Activated naive CD8-positive, alpha-beta T cell treated with anti-CD3 and anti-CD28 coated beads, Interleukin-2, amount 10 ng/mL, durations not matched to agents 7 days and 5 days (primary cell): ENCODE measurements around the gene IL21. TPM values are rescaled to one million over a fixed set of nuclear protein-coding genes. Genes with fewer than 3 reads are reported as not detected.

ENCODE experiments used
- ATAC-seq: fragments of 150-1000 bp; cut with Tn5 transposase; one replicate; pipeline ENCODE4 v1.10.0; 2021; ENCODE audit warnings: low read depth, moderate library complexity
- POLR2A ChIA-PET: fragments of 350-600 bp; sonication (Branson Sonifier 250); formaldehyde crosslinking; loops from one replicate; lab custom pipeline; 2021; ENCODE audit warnings: antibody characterized with exemption; lab: Charles Lee
- DNase-seq: peaks from one replicate; pipeline ENCODE4 v3.0.0; 2021
- H3K27ac Mint-ChIP-seq: one replicate; pipeline ENCODE4 v1.8.0; 2022; ENCODE audit warnings: mild to moderate bottlenecking, mixed read lengths
- H3K27me3 Mint-ChIP-seq: one replicate; pipeline ENCODE4 v1.8.0; 2022; ENCODE audit warnings: mild to moderate bottlenecking, moderate library complexity, mixed read lengths
- H3K36me3 Mint-ChIP-seq: one replicate; pipeline ENCODE4 v1.8.0; 2021; ENCODE audit warnings: mild to moderate bottlenecking, mixed read lengths
- H3K4me1 Mint-ChIP-seq: one replicate; pipeline ENCODE4 v1.8.0; 2021; ENCODE audit warnings: mixed read lengths
- H3K4me3 Mint-ChIP-seq: one replicate; pipeline ENCODE4 v1.8.0; 2022; ENCODE audit warnings: mild to moderate bottlenecking, moderate library complexity, mixed read lengths
- H3K9me3 Mint-ChIP-seq: one replicate; pipeline ENCODE4 v1.8.0; 2021; ENCODE audit warnings: mixed read lengths
- total RNA-seq, 2 experiments: library from RNA; stranded (reverse); gene quantifications; one replicate each; pipeline ENCODE4 v1.2.3, GENCODE V29; 2021

Gene IL21
- total RNA-seq, result not detected

DNA sequence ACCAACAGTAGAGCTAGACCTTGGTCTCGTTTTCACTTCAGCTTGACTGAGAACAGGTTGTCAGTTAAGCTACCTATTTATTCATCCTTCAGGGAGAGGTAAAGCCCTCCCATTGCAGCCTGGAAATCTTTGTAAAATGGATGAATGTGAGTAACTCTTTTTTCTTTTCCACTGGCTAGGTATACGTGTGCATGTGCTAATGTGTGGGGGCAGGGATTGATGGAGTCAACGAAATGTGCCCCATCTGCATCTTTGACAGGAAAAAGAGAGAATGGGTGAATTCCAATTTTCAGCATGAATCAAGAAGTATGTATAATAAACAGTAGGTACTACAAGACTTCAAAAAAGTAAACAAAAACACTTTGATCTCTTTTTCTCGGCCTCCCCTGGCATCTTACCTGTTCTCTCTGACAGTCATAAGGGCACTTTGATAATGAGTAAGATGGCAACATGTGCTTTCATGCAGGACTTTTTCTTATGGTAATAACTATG is at the start of gene IL21:
TSS of gene IL21 (minus strand) at position 51 of the 492 bp plus-strand sequence. CDS start 55 bp downstream, outside the sequence.
- Mint-ChIP-seq H3K9me3 (no peaks in the 10 kb centered on the region), H3K27ac (no peak within 1 kb of the TSS), H3K4me3 (no peak within 1 kb of the TSS), H3K36me3 (no peaks in the 10 kb centered on the region), H3K27me3 (peaks cover 8% of the 10 kb centered on the region), H3K4me1 (peaks cover 6% of the 10 kb centered on the region)
- POLR2A ChIA-PET, result no interaction called here
- ATAC-seq (no peak), DNase-seq (no peak)

DNA sequence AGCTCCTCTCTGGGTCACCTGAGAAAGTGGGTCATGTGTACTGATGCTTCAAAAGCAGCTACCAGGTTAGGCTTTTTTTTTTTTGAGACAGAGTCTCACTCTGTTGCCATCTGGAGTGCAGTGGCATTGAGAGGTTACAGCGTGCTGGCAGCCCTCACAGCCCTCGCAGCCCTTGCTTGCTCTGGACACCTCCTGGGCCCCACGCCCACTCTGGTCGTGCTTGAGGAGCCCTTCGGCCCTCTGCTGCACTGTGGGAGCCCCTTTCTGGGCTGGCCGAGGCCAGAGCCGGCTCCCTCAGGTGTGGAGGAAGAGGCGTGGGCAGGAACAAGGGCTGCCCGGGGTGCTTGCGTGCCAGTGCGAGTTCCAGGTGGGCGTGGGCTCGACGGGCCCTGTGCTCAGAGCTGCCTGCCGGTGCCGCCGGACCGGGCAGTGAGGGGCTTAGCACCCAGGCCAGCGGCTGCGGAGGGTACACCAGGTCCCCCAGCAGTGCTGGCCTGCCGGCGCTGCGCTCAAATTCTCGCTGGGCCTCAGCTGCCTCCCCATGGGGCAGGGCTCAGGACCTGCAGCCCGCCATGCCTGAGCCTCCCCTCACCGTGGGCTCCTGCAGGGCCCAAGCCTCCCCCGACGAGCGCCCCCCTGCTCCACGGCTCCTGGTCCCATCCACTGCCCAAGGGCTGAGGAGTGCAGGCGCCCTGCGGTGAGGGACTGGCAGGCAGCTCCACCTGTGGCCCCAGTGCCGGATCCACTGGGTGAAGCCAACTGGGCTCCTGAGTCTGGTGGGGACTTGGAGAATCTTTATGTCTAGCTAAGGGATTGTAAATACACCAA is 49.3 kb upstream of the IL21 start:
- Mint-ChIP-seq H3K9me3 (no peaks in the 10 kb centered on the region), H3K27me3 (no peaks in the 10 kb centered on the region), H3K4me1 (peaks cover 25% of the 10 kb centered on the region), H3K36me3 (peaks cover 2% of the 10 kb centered on the region), H3K4me3 (no peak overlapping the region), H3K27ac (no peak overlapping the region)
- DNase-seq (no peak), ATAC-seq (no peak)
- POLR2A ChIA-PET, result no interaction called here

DNA sequence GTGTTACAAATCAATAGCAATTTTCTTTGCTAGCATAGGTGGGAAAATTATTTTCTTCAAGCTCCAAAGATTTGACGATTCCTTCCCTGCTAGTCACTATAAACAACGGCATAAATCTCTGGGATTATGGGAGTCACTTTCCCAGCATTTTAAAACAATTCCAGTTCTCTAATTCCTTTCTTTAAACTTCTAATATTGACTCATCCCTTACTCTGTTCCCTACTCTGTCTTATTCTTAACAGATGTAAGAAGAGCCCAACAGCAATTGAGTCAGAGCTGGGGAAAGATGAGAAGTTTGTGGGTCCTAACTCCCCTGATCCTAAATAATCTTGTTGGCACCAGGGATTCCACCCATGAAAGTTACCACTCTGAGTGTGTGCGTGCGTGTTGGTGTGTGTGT is 47.4 kb upstream of the IL21 start:
- no peak overlapping the region for H3K27ac Mint-ChIP-seq

DNA sequence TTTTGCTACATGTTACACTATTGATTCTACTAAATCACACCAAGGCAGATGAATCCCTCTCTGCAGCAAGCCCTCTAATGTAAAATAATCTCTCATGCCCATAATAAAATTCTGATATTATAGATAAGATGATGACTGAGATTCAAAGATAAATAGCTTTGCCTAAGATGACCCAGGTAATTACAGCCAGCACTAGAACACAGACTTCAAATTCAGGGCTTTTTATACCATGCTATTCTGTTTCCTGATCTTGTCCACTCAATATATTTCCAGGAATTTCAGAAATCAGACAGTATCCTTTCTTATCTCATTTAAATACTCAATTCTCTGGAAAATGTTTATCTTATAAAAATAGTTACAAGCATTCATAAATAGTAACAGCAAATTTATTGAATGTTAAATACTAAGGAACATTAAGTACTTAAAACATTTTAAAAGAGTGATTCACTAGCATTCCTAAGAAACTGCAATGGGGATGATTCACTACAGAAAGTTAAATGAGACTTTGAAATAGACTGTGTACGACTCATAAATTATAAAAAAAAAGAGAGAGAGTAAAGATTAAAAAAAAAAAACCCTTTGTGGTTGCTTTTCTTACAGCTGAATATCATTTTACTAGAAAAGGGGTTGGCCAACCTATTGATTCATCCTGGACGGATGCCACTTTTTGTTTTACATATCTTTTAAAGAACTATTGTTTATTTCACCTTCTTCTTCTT is 45.8 kb upstream of the IL21 start:
- H3K27me3 Mint-ChIP-seq, result no peaks in the 10 kb centered on the region
- no peak overlapping the region for H3K27ac Mint-ChIP-seq
- H3K9me3 Mint-ChIP-seq, result no peaks in the 10 kb centered on the region
- ATAC-seq (peak; percentile 80), DNase-seq (no peak)
- H3K4me3 Mint-ChIP-seq, result no peak overlapping the region
- POLR2A ChIA-PET, result no interaction called here
- H3K4me1 Mint-ChIP-seq, result peaks cover 18% of the 10 kb centered on the region
- peaks cover 3% of the 10 kb centered on the region for H3K36me3 Mint-ChIP-seq

More for the DNA sequence above, 47.4 kb upstream of the IL21 start:
- no peak overlapping the region for H3K4me3 Mint-ChIP-seq
- H3K36me3 Mint-ChIP-seq, result peaks cover 5% of the 10 kb centered on the region
- DNase-seq (no peak), ATAC-seq (no peak)
- peaks cover 22% of the 10 kb centered on the region for H3K4me1 Mint-ChIP-seq
- POLR2A ChIA-PET, result no interaction called here
- H3K9me3 Mint-ChIP-seq, result no peaks in the 10 kb centered on the region
- H3K27me3 Mint-ChIP-seq, result no peaks in the 10 kb centered on the region

DNA sequence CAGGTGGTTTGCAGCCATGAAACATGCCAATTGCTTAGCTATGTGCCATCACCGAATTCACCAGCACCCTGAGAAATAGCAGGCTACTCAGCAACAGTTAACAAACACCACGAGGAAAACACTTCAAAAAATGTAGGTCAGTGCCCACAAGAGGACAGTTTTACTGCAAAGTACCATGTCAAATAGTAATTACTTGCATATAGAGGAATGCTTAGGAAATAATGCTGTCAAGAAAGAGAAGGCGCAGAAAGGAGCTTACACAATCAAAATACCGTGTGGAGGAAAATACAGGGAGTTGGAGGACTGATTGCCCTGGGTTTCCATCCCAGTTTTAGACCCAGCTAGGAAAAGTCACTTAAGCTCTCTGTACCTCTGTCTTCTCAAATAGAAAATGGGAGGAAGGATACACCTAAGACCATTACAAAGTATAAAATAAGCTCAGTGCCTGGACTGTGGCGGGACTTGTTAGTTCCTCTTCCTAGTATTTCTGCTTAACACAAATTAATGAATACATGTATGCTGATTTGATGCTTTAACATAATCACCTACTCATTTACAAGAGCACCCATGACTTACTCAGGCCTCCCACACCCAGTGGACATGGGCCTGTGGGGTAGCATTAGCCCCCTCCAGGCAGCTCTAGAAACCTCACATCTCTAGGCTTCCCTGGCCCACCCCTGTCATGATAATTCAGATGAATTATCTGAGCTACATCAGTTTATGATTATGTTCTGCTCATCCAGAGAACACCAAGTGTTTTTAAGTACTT is 44.5 kb upstream of the IL21 start:
- Mint-ChIP-seq H3K4me3 (no peak overlapping the region), H3K36me3 (peaks cover 3% of the 10 kb centered on the region), H3K27ac (no peak overlapping the region), H3K27me3 (no peaks in the 10 kb centered on the region), H3K9me3 (no peaks in the 10 kb centered on the region), H3K4me1 (peaks cover 18% of the 10 kb centered on the region)
- no peak for ATAC-seq
- POLR2A ChIA-PET, result no interaction called here
- DNase-seq, result no peak

DNA sequence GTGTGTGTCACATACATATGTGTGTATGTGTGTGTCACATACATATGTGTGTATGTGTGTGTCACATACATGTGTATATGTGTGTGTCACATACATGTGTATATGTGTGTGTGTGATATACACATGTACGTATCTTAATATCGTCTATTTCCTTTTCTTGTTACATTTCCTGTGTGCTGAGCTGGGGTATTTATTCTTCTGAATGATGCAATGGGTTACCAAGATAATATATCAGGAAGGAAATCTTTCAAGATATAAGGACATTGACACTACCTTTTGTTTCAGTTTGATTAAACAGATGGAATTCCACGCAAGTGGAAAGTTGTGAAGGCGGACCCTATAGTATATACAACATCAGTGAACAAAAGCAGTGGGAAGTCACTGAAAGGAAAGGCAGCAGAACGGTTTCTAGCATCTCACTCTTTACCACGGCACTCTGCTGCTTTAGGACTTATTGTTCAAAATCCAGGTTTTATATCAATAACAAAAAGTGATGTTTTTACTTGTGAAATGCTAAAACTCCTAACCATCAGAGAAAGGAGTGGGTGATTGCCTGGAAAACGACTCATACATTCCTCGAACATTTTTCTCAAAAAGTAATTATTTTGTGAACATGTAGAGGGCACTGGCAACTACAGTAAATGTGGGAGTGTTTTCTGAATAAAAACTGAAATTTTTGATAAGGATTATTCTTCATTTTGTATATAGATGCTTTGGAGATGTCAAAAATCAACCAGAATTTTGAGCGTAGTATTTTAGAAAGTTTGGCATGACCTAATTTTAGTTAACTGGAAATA is 43.1 kb upstream of the IL21 start:
- no peak for DNase-seq
- H3K27me3 Mint-ChIP-seq, result no peaks in the 10 kb centered on the region
- H3K4me3 Mint-ChIP-seq, result no peak overlapping the region
- ATAC-seq, result no peak
- H3K27ac Mint-ChIP-seq, result no peak overlapping the region
- H3K36me3 Mint-ChIP-seq, result peaks cover 4% of the 10 kb centered on the region
- peaks cover 19% of the 10 kb centered on the region for H3K4me1 Mint-ChIP-seq
- no peaks in the 10 kb centered on the region for H3K9me3 Mint-ChIP-seq
- POLR2A ChIA-PET, result interaction anchor here (0.5 kb wide), 1 partner anchor 216 kb away, joined by 4 read pairs; no protein-coding TSS in a partner anchor

DNA sequence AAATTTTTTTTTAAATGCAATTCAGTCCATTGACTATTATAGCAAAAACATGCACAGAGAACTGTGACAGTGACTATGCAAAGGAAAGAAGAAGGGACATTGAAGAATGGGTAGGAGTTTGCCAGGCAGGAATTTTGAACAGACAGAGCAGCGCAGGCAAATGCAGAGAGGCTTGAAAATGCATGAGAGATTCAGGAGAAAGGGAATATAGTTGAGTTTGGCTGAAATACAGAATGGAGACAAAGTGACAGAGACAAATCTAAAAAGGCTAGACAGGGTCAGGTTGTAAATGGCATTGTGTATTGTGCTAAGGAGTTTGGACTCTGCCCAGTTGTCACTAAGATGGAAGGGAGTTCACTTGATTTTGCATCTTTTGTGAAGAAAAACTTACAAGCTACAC is 42.4 kb upstream of the IL21 start:
- H3K4me3 Mint-ChIP-seq, result no peak overlapping the region
- H3K9me3 Mint-ChIP-seq, result peaks cover under 1% of the 10 kb centered on the region
- no peak overlapping the region for H3K27ac Mint-ChIP-seq
- no peaks in the 10 kb centered on the region for H3K27me3 Mint-ChIP-seq
- DNase-seq, result no peak
- H3K36me3 Mint-ChIP-seq, result peaks cover 7% of the 10 kb centered on the region
- POLR2A ChIA-PET, result interaction anchor here (0.5 kb wide), 1 partner anchor 215 kb away, joined by 4 read pairs; no protein-coding TSS in a partner anchor
- no peak for ATAC-seq
- peaks cover 21% of the 10 kb centered on the region for H3K4me1 Mint-ChIP-seq

DNA sequence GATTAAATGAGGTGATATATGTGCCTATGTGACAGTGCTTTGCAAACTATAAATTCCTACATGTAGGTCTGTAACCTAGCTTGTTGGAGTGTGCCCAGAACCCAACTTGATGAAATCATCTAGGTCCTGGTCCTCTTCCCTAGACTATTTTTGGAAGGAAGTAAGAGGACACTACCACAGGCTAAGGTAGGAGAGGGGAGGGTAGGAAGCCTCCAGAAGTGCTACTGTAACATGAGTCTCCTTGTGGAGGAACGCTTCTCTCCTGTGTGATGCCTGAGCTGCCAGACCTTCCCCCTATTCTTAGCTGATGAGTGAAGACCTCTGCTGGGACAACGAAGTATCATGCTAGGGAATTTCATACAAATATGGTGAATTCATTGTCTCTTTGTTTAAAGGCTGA is 41.8 kb upstream of the IL21 start:
- peaks cover 9% of the 10 kb centered on the region for H3K36me3 Mint-ChIP-seq
- H3K4me3 Mint-ChIP-seq, result no peak overlapping the region
- ATAC-seq (no peak), DNase-seq (no peak)
- peaks cover 21% of the 10 kb centered on the region for H3K4me1 Mint-ChIP-seq
- no peaks in the 10 kb centered on the region for H3K27me3 Mint-ChIP-seq
- POLR2A ChIA-PET, result no interaction called here
- H3K27ac Mint-ChIP-seq, result no peak overlapping the region
- peaks cover 3% of the 10 kb centered on the region for H3K9me3 Mint-ChIP-seq

DNA sequence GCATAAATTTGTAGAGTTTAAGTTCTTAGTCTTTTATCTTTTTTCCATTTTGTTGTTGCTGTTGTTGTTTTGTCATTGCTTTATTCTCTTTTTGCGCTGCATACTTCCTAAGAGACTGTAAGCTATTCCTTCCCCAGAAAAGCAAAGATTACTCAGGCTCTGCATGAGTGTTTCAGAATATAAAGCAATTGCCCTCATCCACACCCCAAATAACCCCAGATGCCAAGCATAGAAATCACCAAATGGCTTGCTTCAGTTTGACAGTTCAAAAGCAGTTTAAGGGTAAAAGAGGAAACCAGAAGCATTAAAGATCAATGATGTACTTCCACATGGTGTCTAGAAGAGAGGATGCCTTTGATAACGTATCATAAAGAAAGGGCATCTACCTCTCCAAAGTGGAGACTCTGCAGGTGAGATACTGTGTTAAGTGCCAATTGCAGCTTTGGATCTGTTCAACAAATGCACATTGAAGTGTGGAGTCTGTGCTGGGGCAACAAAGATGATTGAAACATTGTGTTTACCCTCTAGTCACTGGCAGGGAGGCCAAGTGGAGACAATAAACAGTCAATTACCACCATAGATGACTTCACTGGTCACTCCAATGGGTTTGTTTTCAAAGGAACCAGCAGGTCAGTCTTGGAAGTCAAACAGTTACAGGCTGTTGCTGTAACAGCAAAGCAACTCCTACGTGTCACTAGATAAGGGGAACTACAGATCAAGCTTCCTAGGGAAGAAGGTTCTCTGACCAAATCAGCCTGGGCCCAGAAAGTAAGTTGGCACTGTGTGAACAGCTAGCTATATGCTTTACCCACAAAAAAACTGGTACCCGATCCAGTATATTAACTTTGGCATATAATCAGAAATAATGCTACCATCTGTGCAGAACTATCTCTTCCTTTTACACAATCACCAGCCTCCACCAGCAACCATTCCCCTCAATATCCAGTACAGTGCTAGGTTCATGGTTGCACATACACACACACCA is 40.6 kb upstream of the IL21 start:
- Mint-ChIP-seq H3K4me3 (no peak overlapping the region), H3K36me3 (peaks cover 12% of the 10 kb centered on the region), H3K9me3 (peaks cover 6% of the 10 kb centered on the region), H3K27ac (no peak overlapping the region), H3K27me3 (no peaks in the 10 kb centered on the region), H3K4me1 (peaks cover 13% of the 10 kb centered on the region)
- no peak for DNase-seq
- POLR2A ChIA-PET, result no interaction called here
- no peak for ATAC-seq

DNA sequence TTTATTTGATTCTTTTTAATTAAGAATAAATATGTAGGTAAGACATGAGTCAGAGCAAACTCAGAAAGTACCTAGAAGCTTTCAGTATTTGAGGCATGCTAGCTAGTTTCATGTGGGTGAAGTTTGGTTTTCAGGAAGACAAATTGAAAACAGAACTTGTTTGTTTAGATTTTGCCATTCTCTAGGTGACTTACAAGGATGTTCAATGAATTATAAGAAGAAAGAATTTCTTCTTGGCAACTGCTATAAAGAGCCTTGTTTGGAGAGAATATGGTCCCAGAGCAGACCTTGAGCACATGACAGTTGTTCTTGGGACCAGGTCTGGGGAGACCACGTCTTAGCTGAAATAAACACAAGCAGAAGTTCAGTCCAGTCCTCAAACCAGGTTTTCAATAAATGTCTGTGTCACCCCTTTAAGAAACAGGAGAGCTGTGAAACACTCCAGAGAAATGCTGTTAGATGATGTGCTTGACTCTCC is 38.0 kb upstream of the IL21 start:
- no peak for DNase-seq
- Mint-ChIP-seq H3K4me1 (peaks cover 6% of the 10 kb centered on the region), H3K36me3 (peaks cover 9% of the 10 kb centered on the region), H3K9me3 (peaks cover 6% of the 10 kb centered on the region), H3K27ac (no peak overlapping the region), H3K27me3 (no peaks in the 10 kb centered on the region), H3K4me3 (no peak overlapping the region)
- no peak for ATAC-seq
- POLR2A ChIA-PET, result no interaction called here

DNA sequence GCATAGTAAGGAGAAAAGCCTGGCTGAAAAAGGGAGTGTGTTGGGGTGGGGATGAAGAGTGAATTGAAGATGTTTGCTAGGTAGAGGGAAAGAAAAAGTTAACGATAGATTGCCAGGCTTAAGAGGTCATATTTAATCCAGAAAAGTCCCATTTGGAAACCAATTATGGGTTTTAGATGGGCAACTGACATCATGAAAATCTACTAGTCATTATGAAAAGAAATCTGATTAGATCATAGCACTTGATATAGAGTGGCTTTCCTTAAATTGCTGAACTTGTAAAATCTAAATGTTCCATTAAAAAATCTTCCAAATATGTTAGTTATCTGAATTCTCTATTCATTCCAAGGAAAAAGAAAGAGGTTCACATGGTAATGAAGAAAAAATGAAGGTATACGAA is 37.5 kb upstream of the IL21 start:
- H3K4me3 Mint-ChIP-seq, result no peak overlapping the region
- ATAC-seq, result no peak
- POLR2A ChIA-PET, result no interaction called here

DNA sequence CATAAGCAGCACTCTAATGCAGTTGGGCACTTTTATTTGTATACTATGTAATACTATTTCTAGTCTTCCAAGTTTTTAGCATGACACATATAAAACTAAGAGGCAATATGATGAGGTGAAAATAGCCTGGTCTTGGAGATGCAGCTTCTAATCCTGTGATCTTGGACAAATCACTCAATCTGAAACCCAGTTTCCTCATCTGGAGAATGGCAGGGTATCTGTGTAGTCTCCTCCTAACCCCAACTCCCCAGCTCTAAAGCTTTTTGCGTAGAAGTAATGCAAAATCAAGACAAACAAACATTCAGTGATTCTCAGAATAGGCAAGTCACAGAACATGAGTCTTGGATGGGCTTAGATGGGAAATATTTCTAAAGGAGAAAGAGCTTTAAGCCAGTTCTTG is 36.7 kb upstream of the IL21 start:
- Mint-ChIP-seq H3K4me3 (no peak overlapping the region), H3K27me3 (no peaks in the 10 kb centered on the region), H3K36me3 (peaks cover 9% of the 10 kb centered on the region), H3K9me3 (peaks cover 6% of the 10 kb centered on the region), H3K4me1 (peaks cover 4% of the 10 kb centered on the region), H3K27ac (no peak overlapping the region)
- no peak for DNase-seq
- ATAC-seq, result no peak
- POLR2A ChIA-PET, result no interaction called here

More for the DNA sequence above, 37.5 kb upstream of the IL21 start:
- H3K4me1 Mint-ChIP-seq, result peaks cover 4% of the 10 kb centered on the region
- H3K27me3 Mint-ChIP-seq, result no peaks in the 10 kb centered on the region
- DNase-seq, result no peak
- H3K27ac Mint-ChIP-seq, result no peak overlapping the region
- H3K9me3 Mint-ChIP-seq, result peaks cover 6% of the 10 kb centered on the region
- peaks cover 9% of the 10 kb centered on the region for H3K36me3 Mint-ChIP-seq
